ENCODE results near the gene UPK3A. TPM values are rescaled to one million over a fixed set of nuclear protein-coding genes. Genes with fewer than 3 reads are reported as not detected.
"Not testable (repeated sequence)": the region's sequence is repeated elsewhere in the genome, so short reads cannot be mapped to it uniquely, and the experiment has no call there.

The UPK3A gene
- total RNA-seq, 2 experiments from 2014 or later: not detected

DNA sequence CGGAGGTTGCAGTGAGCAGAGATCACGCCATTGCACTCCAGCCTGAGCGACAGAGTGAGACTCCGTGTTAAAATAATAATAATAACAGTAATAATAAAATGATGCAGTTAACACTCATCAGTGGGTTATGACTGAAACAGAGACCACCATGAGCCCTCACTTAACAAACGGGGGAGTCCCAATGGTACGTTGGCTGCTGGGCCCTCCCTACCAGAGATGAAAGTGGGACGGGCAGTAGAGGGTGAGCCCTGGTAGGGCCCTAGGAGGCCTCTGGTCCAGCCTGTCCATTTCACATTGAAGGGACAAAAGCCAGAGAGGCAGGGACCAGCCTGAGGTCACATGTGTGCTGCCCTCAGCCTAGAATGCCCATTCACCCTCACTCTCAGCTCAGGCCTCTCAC is 30.4 kb upstream of the UPK3A start:
- no peaks in the 10 kb centered on the region for H3K4me1 Mint-ChIP-seq (ENCODE audit: low read depth)
- no peaks in the 10 kb centered on the region for H3K9me3 Mint-ChIP-seq
- CTCF ChIA-PET: no interaction called here
- H3K27ac Mint-ChIP-seq: no peak overlapping the region
- H3K4me3 Mint-ChIP-seq: no peak overlapping the region
- H3K4me3 ChIP-seq (ENCODE audit: low read length): no peak overlapping the region
- no peaks in the 10 kb centered on the region for H3K27me3 Mint-ChIP-seq
- POLR2A ChIA-PET: no interaction called here
- DNase-seq (no peak), ATAC-seq (ENCODE audit: poor library complexity) (no peak)
- no peaks in the 10 kb centered on the region for H3K27me3 ChIP-seq (ENCODE audit: control insufficient read depth in 1 of 2, insufficient read depth in 2 of 2, low read length in 2 of 2)
- H3K9me3 ChIP-seq (ENCODE audit: control insufficient read depth in 1 of 2, insufficient read depth in 1 of 2, low read length in 2 of 2): no peaks in the 10 kb centered on the region
- TF ChIP-seq, protein P1, sequence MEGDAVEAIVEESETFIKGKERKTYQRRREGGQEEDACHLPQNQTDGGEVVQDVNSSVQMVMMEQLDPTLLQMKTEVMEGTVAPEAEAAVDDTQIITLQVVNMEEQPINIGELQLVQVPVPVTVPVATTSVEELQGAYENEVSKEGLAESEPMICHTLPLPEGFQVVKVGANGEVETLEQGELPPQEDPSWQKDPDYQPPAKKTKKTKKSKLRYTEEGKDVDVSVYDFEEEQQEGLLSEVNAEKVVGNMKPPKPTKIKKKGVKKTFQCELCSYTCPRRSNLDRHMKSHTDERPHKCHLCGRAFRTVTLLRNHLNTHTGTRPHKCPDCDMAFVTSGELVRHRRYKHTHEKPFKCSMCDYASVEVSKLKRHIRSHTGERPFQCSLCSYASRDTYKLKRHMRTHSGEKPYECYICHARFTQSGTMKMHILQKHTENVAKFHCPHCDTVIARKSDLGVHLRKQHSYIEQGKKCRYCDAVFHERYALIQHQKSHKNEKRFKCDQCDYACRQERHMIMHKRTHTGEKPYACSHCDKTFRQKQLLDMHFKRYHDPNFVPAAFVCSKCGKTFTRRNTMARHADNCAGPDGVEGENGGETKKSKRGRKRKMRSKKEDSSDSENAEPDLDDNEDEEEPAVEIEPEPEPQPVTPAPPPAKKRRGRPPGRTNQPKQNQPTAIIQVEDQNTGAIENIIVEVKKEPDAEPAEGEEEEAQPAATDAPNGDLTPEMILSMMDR (IDR thresholded peaks at IDR 0.05): no peak
- no peaks in the 10 kb centered on the region for H3K36me3 Mint-ChIP-seq (ENCODE audit: low read depth)
- no peak overlapping the region for H3K27ac ChIP-seq (ENCODE audit: low read depth in 1 of 2, low read length in 2 of 2)
- intact Hi-C loops (cut with DNase I, micrococcal nuclease): no loop called here
- no peaks in the 10 kb centered on the region for H3K36me3 ChIP-seq (ENCODE audit: insufficient read depth, low read length)
- H3K4me1 ChIP-seq (ENCODE audit: insufficient read depth, low read length): peaks cover 4% of the 10 kb centered on the region

DNA sequence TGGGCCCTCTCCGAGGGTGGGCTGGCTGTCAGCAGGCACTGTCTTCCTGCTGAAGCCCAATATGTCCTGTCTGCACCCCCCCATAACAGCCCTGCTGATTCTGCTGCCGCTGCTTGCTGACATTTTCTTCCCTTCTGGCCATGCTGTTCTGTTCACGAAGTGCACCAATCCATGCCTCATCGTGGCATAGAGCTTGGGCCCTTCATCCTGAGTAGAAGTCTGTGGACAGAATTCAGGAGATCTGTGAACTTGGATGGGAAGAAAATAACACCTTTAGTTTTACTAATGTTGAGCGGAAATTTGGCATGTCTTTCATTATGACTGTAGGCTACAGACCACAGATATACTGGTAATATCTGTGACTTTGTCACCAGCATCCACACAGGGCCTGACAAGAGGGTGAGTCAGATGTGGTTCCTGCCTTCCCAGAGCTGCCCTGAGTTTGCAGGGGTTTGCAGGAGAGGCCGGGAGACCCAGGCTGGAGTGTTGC is 29.9 kb upstream of the UPK3A start:
- Histone ChIP-seq H3K4me3 (ENCODE audit: low read length) (no peak overlapping the region), H3K4me1 (ENCODE audit: insufficient read depth, low read length) (peaks cover 4% of the 10 kb centered on the region), H3K27ac (ENCODE audit: low read depth in 1 of 2, low read length in 2 of 2) (no peak overlapping the region), H3K9me3 (ENCODE audit: control insufficient read depth in 1 of 2, insufficient read depth in 1 of 2, low read length in 2 of 2) (no peaks in the 10 kb centered on the region), H3K27me3 (ENCODE audit: control insufficient read depth in 1 of 2, insufficient read depth in 2 of 2, low read length in 2 of 2) (no peaks in the 10 kb centered on the region), H3K36me3 (ENCODE audit: insufficient read depth, low read length) (no peaks in the 10 kb centered on the region)
- DNase-seq: peak in 1 of 14 experiments; percentile 58
- no peak for ATAC-seq (ENCODE audit: poor library complexity)
- intact Hi-C loops (cut with DNase I, micrococcal nuclease): no loop called here
- H3K27me3 Mint-ChIP-seq: peaks cover 2% of the 10 kb centered on the region
- ChIA-PET CTCF (no interaction called here), POLR2A (no interaction called here)
- H3K27ac Mint-ChIP-seq: no peak overlapping the region
- H3K4me1 Mint-ChIP-seq (ENCODE audit: low read depth): no peaks in the 10 kb centered on the region
- H3K9me3 Mint-ChIP-seq: no peaks in the 10 kb centered on the region
- TF ChIP-seq, protein P1 (IDR thresholded peaks at IDR 0.05): no peak
- H3K4me3 Mint-ChIP-seq: no peak overlapping the region
- H3K36me3 Mint-ChIP-seq (ENCODE audit: low read depth): no peaks in the 10 kb centered on the region

DNA sequence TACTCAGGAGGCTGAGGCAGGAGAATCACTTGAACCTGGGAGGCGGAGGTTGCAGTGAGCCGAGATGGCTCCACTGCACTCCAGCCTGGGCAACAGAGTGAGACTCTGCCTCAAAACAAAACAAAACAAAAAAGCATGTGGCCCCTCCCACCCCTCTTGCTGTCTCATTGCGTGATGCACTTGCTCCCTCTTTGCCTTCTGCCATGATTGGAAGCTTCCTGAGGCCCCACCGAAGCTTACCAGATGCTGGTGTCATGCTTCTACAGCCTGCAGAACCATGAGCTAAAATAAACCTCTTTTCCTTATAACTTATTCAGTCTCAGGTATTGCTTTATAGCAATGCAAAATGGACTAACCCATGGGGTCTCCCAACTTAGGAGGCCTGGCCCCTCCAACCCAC is 26.8 kb upstream of the UPK3A start:
- intact Hi-C loops (cut with DNase I, micrococcal nuclease); H3K27ac ChIP-seq (ENCODE audit: low read depth in 1 of 2, low read length in 2 of 2); H3K4me3 Mint-ChIP-seq; CTCF ChIA-PET; H3K4me1 Mint-ChIP-seq (ENCODE audit: low read depth); H3K27me3 ChIP-seq (ENCODE audit: control insufficient read depth in 1 of 2, insufficient read depth in 2 of 2, low read length in 2 of 2); H3K36me3 ChIP-seq (ENCODE audit: insufficient read depth, low read length); H3K4me3 ChIP-seq (ENCODE audit: low read length); DNase-seq; H3K27me3 Mint-ChIP-seq; ATAC-seq (ENCODE audit: poor library complexity); H3K9me3 Mint-ChIP-seq; H3K27ac Mint-ChIP-seq; H3K9me3 ChIP-seq (ENCODE audit: control insufficient read depth in 1 of 2, insufficient read depth in 1 of 2, low read length in 2 of 2); POLR2A ChIA-PET; H3K4me1 ChIP-seq (ENCODE audit: insufficient read depth, low read length); H3K36me3 Mint-ChIP-seq (ENCODE audit: low read depth): not testable (repeated sequence)

DNA sequence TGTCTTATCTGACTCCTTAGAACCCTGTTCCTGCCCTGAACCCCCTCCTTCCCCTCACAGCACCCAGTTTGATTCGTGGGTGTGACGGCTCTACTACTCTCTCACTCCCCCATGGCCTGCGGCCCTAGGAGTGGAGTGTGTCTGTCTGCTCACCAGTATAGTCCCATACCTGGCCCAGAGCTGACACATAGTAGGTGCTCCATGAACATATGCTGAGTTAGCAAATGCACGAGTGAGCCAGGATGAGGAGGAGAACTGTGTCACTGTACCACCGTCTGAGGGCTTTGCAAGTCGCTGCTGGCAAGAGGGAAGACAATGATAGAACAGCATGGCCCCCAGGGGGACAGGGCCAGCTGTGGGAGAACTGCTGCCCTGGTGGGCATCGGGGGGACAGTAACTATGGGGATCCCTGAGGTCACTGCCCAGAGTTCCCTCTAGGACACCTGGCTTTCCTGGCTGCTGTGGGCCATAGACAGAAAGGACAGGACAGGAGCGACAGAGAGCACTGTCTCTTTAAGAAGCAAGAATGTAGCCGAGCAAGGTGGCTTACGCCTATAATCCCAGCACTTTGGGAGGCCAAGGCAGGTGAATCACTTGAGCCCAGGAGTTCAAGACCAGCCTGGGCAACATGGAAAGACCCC is 24.9 kb upstream of the UPK3A start:
- H3K27ac Mint-ChIP-seq: no peak overlapping the region
- ChIA-PET POLR2A (no interaction called here), CTCF (no interaction called here)
- peaks cover 7% of the 10 kb centered on the region for H3K4me1 ChIP-seq (ENCODE audit: insufficient read depth, low read length)
- H3K27me3 Mint-ChIP-seq: peaks cover 14% of the 10 kb centered on the region
- no peak overlapping the region for H3K4me3 ChIP-seq (ENCODE audit: low read length)
- intact Hi-C loops (cut with DNase I, micrococcal nuclease): no loop called here
- H3K36me3 ChIP-seq (ENCODE audit: insufficient read depth, low read length): no peaks in the 10 kb centered on the region
- DNase-seq: no peak
- peaks cover 0 to 7% of the 10 kb centered on the region in 2 experiments for H3K27me3 ChIP-seq (ENCODE audit: control insufficient read depth in 1 of 2, insufficient read depth in 2 of 2, low read length in 2 of 2)
- H3K27ac ChIP-seq (ENCODE audit: low read depth in 1 of 2, low read length in 2 of 2): no peak overlapping the region
- ATAC-seq (ENCODE audit: poor library complexity): no peak
- TF ChIP-seq, protein P1 (IDR thresholded peaks at IDR 0.05): no peak
- H3K9me3 ChIP-seq (ENCODE audit: control insufficient read depth in 1 of 2, insufficient read depth in 1 of 2, low read length in 2 of 2): no peaks in the 10 kb centered on the region
- H3K4me3 Mint-ChIP-seq: no peak overlapping the region
- H3K9me3 Mint-ChIP-seq: no peaks in the 10 kb centered on the region
- H3K36me3 Mint-ChIP-seq (ENCODE audit: low read depth): no peaks in the 10 kb centered on the region
- no peaks in the 10 kb centered on the region for H3K4me1 Mint-ChIP-seq (ENCODE audit: low read depth)

DNA sequence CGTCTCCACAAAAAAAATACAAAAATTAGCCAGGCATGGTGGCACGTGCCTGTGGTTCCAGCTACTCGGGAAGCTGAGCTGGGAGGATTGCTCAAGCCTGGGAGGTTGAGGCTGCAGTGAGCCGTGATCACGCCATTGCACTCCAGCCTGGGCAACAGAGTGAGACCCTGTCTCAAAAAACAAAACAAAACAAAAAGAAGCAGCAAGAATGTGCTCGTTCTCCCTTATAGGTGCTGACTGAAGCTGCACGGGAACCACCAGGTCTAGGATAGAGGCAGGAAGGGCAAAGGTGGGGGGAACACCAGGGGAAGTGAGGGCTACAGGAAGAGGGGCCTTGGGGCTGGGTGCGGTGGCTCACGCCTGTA is 24.4 kb upstream of the UPK3A start:
- H3K4me3 Mint-ChIP-seq; H3K27ac ChIP-seq (ENCODE audit: low read depth in 1 of 2, low read length in 2 of 2); H3K9me3 ChIP-seq (ENCODE audit: control insufficient read depth in 1 of 2, insufficient read depth in 1 of 2, low read length in 2 of 2); H3K4me3 ChIP-seq (ENCODE audit: low read length); H3K4me1 Mint-ChIP-seq (ENCODE audit: low read depth); CTCF ChIA-PET; DNase-seq; H3K36me3 Mint-ChIP-seq (ENCODE audit: low read depth); ATAC-seq (ENCODE audit: poor library complexity); H3K27ac Mint-ChIP-seq; H3K27me3 ChIP-seq (ENCODE audit: control insufficient read depth in 1 of 2, insufficient read depth in 2 of 2, low read length in 2 of 2); H3K4me1 ChIP-seq (ENCODE audit: insufficient read depth, low read length); POLR2A ChIA-PET; H3K9me3 Mint-ChIP-seq; intact Hi-C loops (cut with DNase I, micrococcal nuclease); H3K36me3 ChIP-seq (ENCODE audit: insufficient read depth, low read length): not testable (repeated sequence)
- peaks cover 14% of the 10 kb centered on the region for H3K27me3 Mint-ChIP-seq

Measured in CD4-positive, alpha-beta T cell (primary cell).